GM12878 (cell line): ENCODE results near the gene OLAH. TPM values are rescaled to one million over a fixed set of nuclear protein-coding genes. Genes with fewer than 3 reads are reported as not detected.
"Not testable (repeated sequence)": the region's sequence is repeated elsewhere in the genome, so short reads cannot be mapped to it uniquely, and the experiment has no call there.

Source experiments
- ATAC-seq: fragments of 200-7000 bp; cut with Tn5 transposase; 3 replicates; pipeline ENCODE4 v1.9.1; 2020; ENCODE audit warnings: mild to moderate bottlenecking, moderate library complexity
- BruUV-seq: library from RNA; stranded (reverse); fragments of 400-500 nt; replicated peaks from 2 replicates; lab custom pipeline; 2021; lab: Mats Ljungman, UMichigan
- CTCF ChIA-PET: fragments of 300-600 bp; sonication (Branson Sonifier 250); formaldehyde crosslinking; extraction: SDS; loops from one replicate; lab custom pipeline; 2021; ENCODE audit warnings: inconsistent platforms; lab: Yijun Ruan, JAX
- POLR2A ChIA-PET: fragments of 350-600 bp; formaldehyde crosslinking; extraction: SDS; loops from one replicate; lab custom pipeline; 2021; ENCODE audit warnings: inconsistent platforms; lab: Charles Lee
- RAD21 ChIA-PET: fragments of 300-600 bp; sonication (Branson Sonifier 250); formaldehyde crosslinking; loops from one replicate; lab custom pipeline; 2023; ENCODE audit warnings: antibody characterized with exemption; ENCODE audit not compliant: unreplicated experiment; lab: Charles Lee
- SMC1A ChIA-PET: fragments of 300-600 bp; sonication (Branson Sonifier 250); formaldehyde crosslinking; loops from one replicate; lab custom pipeline; 2023; ENCODE audit not compliant: unreplicated experiment, uncharacterized antibody; lab: Charles Lee
- DNase-seq: peaks from one replicate; pipeline ENCODE4 v3.0.0-alpha.2; 2011; ENCODE audit warnings: low read depth, low spot score
- FAIRE-seq: peaks from 3 replicates; lab custom pipeline; 2011; peaks lifted over from hg19 to GRCh38; lab: Jason Lieb, UNC
- H2AFZ ChIP-seq: 2 replicates; pipeline ENCODE4 v1.6.0; 2011; ENCODE audit warnings: low read depth, low read length, control low read depth; ENCODE audit not compliant: control insufficient read depth
- H3K27ac ChIP-seq: 2 replicates; pipeline ENCODE4 v1.5.1; 2011; ENCODE audit warnings: control low read depth; ENCODE audit not compliant: control insufficient read depth, insufficient read depth
- H3K27me3 ChIP-seq, 2 experiments: replicated peaks in 1 of 2; 2 replicates each; pipeline versions ENCODE4 v1.6.0 to v1.6.1; 2011; ENCODE audit warnings: low read length in 1 of 2; ENCODE audit not compliant: control insufficient read depth in 2 of 2, insufficient read depth in 2 of 2
- H3K36me3 ChIP-seq, 2 experiments: 2 replicates each; pipeline ENCODE4 v1.5.1; 2011; ENCODE audit warnings: low read length in 1 of 2; ENCODE audit not compliant: control insufficient read depth in 2 of 2, insufficient read depth in 2 of 2
- H3K4me1 ChIP-seq: 2 replicates; pipeline ENCODE4 v1.6.1; 2011; ENCODE audit warnings: mild to moderate bottlenecking, low read length, moderate library complexity, mixed read lengths; ENCODE audit not compliant: control insufficient read depth, insufficient read depth
- H3K4me2 ChIP-seq: 2 replicates; pipeline ENCODE4 v1.6.0; 2011; ENCODE audit warnings: control low read depth; ENCODE audit not compliant: control insufficient read depth, insufficient read depth
- H3K4me3 ChIP-seq: fragments of 200-600 bp; sonication (generic); 2 replicates; pipeline ENCODE4 v1.5.1; 2016
- H3K79me2 ChIP-seq: 2 replicates; pipeline ENCODE4 v1.6.0; 2011; ENCODE audit warnings: low read length; ENCODE audit not compliant: control insufficient read depth, insufficient read depth
- H3K9ac ChIP-seq: 2 replicates; pipeline ENCODE4 v1.8.0; 2011; ENCODE audit warnings: low read length, control low read depth, mixed read lengths; ENCODE audit not compliant: control insufficient read depth, insufficient read depth
- H3K9me3 ChIP-seq: replicated peaks from 3 replicates; pipeline ENCODE4 v1.5.1; 2011; ENCODE audit warnings: mild to moderate bottlenecking, low read length; ENCODE audit not compliant: control insufficient read depth, insufficient read depth
- H4K20me1 ChIP-seq: 2 replicates; pipeline ENCODE4 v1.6.0; 2011; ENCODE audit not compliant: control insufficient read depth, insufficient read depth
- ATF3 ChIP-seq: IDR thresholded peaks from 2 replicates; pipeline ENCODE4 v1.6.1; 2011; ENCODE audit warnings: low read depth, mild to moderate bottlenecking, low read length, moderate library complexity, borderline replicate concordance; ENCODE audit errors: extremely low read depth
- LARP7 ChIP-seq: fragments of 450-650 bp; IDR thresholded peaks from 2 replicates; pipeline ENCODE4 v1.6.1; 2017; ENCODE audit warnings: mild to moderate bottlenecking
- ZNF24 ChIP-seq: fragments of 450-650 bp; IDR thresholded peaks from 2 replicates; pipeline ENCODE4 v1.6.1; 2017; ENCODE audit warnings: antibody characterized with exemption, mild to moderate bottlenecking
- WGBS: methylation state at CpG from one replicate; pipeline ENCODE4 v1.1.6; 2016; ENCODE audit warnings: low lambda C conversion rate; ENCODE audit not compliant: insufficient replicate concordance, insufficient coverage; ENCODE audit errors: missing lambda C conversion rate; 5-methylcytosine and 5-hydroxymethylcytosine counted together
- in situ Hi-C: fragments of 300-500 bp; cut with MboI; formaldehyde crosslinking; loops from 9 replicates; pipeline ENCODE4 v1.14.3; 2018; ENCODE audit warnings: mixed read lengths
- intact Hi-C: fragments of 100-400 bp; cut with micrococcal nuclease; formaldehyde crosslinking; loops from one replicate; pipeline ENCODE4 v1.14.2; 2022; ENCODE audit not compliant: unreplicated experiment
- polyA plus RNA-seq, 11 experiments: library from polyadenylated mRNA; depleted of rRNA in 4 of 11; unstranded in 6 of 11; stranded (reverse) in 5 of 11; fragments of >200 nt; fragmentation: Nextera tagmentation in 4 of 11; fragmentation: Illumina TruSeq in 1 of 11; extraction: Ambion mirVana in 4 of 11; extraction: Trizol in 1 of 11; gene quantifications; 1 replicate in 1 of 11; 2 replicates in 10 of 11; pipeline versions ENCODE4 v1.2.1 to v1.2.3, GENCODE V29; 2011 to 2016; ENCODE audit warnings: inconsistent platforms in 2 of 11, missing spikeins in 2 of 11, low read depth in 1 of 11
- total RNA-seq, 4 experiments: library from RNA; depleted of rRNA in 3 of 4; stranded (reverse); fragments of >200 nt in 3 of 4; fragmentation: Illumina TruSeq in 1 of 4; extraction: Trizol in 1 of 4; gene quantifications; 2 replicates each; pipeline versions ENCODE4 v1.2.1 to v1.2.3, GENCODE V29; 2013 to 2021
- TF ChIP-seq, protein P1 (sequence below): fragments of 450-650 bp; formaldehyde crosslinking; IDR thresholded peaks from 2 replicates; pipeline ENCODE4 v1.4.0; 2020; ENCODE audit warnings: mild to moderate bottlenecking, moderate library complexity

Gene OLAH
- total and polyA plus RNA-seq, 10 of the 15 experiments (the other 5 are each of a cell fraction or from before 2014, with no cell fraction given): 0.10 to 1.4 (median 0.59) TPM; not detected in 1

DNA sequence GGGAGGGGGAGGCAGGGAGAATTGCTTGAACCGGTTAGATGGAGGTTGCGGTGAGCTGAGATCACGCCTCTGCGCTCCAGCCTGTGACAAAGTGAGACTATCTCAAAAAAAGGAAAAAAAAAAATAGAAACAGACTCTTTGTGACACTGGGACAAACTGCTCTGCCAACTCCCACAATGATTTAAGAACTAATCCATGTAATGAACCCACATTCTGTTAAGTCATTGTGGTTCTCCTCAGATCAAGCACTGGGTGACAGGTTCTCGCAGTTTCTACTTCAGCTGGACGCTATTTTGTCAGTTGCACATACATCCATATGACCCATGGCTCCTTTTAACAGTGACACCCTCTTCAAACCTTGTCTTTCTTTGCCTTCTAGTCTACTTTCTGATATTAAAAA lies 18.7 kb upstream of the OLAH start:
- H3K4me3 ChIP-seq, intact Hi-C loops, ATAC-seq, FAIRE-seq, in situ Hi-C loops, H3K4me2 ChIP-seq, BruUV-seq, H3K27ac ChIP-seq, RAD21 ChIA-PET, H3K36me3 ChIP-seq, H3K27me3 ChIP-seq, SMC1A ChIA-PET, DNase-seq, H3K9me3 ChIP-seq, H3K9ac ChIP-seq, POLR2A ChIA-PET, CTCF ChIA-PET, H2AFZ ChIP-seq, H3K4me1 ChIP-seq, H3K79me2 ChIP-seq, H4K20me1 ChIP-seq: not testable (repeated sequence)
- WGBS: 92% methylated on average over 6 of the region's 6 CpGs

DNA sequence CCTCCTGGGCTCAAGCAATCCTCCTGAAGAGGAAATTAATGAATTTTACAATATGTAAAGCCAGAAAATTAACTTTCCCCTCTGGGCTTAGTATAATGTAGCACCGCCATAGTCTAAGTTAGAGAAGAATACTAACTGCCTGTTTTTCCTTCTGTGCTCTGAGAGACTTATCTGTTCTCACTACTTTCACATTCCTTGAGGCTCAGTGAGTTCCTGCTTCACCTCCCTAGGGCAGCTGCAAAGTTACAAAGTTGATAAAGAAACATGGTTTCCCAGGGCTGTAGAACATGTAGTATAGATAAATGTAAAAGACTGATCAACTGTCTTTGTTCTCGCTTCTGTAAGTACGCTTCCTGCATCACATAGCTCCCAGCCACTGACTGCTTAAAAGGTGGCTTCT lies 16.0 kb upstream of the OLAH start:
- in situ Hi-C loops: no loop called here
- TF ChIP-seq, protein P1, sequence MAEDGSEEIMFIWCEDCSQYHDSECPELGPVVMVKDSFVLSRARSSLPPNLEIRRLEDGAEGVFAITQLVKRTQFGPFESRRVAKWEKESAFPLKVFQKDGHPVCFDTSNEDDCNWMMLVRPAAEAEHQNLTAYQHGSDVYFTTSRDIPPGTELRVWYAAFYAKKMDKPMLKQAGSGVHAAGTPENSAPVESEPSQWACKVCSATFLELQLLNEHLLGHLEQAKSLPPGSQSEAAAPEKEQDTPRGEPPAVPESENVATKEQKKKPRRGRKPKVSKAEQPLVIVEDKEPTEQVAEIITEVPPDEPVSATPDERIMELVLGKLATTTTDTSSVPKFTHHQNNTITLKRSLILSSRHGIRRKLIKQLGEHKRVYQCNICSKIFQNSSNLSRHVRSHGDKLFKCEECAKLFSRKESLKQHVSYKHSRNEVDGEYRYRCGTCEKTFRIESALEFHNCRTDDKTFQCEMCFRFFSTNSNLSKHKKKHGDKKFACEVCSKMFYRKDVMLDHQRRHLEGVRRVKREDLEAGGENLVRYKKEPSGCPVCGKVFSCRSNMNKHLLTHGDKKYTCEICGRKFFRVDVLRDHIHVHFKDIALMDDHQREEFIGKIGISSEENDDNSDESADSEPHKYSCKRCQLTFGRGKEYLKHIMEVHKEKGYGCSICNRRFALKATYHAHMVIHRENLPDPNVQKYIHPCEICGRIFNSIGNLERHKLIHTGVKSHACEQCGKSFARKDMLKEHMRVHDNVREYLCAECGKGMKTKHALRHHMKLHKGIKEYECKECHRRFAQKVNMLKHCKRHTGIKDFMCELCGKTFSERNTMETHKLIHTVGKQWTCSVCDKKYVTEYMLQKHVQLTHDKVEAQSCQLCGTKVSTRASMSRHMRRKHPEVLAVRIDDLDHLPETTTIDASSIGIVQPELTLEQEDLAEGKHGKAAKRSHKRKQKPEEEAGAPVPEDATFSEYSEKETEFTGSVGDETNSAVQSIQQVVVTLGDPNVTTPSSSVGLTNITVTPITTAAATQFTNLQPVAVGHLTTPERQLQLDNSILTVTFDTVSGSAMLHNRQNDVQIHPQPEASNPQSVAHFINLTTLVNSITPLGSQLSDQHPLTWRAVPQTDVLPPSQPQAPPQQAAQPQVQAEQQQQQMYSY (CRISPR knock-in tag): no peak
- TF ChIP-seq LARP7 (no peak), ATF3 (no peak), ZNF24 (no peak)
- CTCF ChIA-PET: no interaction called here
- H3K36me3 ChIP-seq: no peaks in the 10 kb centered on the region
- 87% methylated on average over 3 of the region's 3 CpGs for WGBS
- H3K4me1 ChIP-seq: no peaks in the 10 kb centered on the region; the same call in 1 of the 2 replicates
- POLR2A ChIA-PET: no interaction called here
- H3K27ac ChIP-seq: no peak overlapping the region
- BruUV-seq: no TSS peak
- no peak overlapping the region for H2AFZ ChIP-seq
- H3K9ac ChIP-seq: no peak overlapping the region
- no peak for ATAC-seq
- H3K4me2 ChIP-seq: no peak overlapping the region
- H3K9me3 ChIP-seq: no peaks in the 10 kb centered on the region
- H4K20me1 ChIP-seq: no peaks in the 10 kb centered on the region
- H3K79me2 ChIP-seq: no peaks in the 10 kb centered on the region
- no peak overlapping the region for H3K4me3 ChIP-seq
- FAIRE-seq: no peak
- RAD21 ChIA-PET: no interaction called here
- H3K27me3 ChIP-seq: no peaks in the 10 kb centered on the region
- intact Hi-C loops: no loop called here
- DNase-seq: no peak
- SMC1A ChIA-PET: interaction anchor here (1.1 kb wide), 1 partner anchor 40 kb away, joined by 3 read pairs; no protein-coding TSS in a partner anchor
